GM12801 (cell line): ENCODE results near the gene ARHGEF12.

Experiments
- TF ChIP-seq, protein P1 (sequence below): IDR thresholded peaks from one replicate; pipeline ENCODE4 v1.5.1; 2011; ENCODE audit warnings: control low read depth; ENCODE audit not compliant: insufficient read length; ENCODE audit errors: extremely low read depth

The ARHGEF12 gene

GRCh38 chr11:120528749-120529148 lies 192.5 kb downstream of the ARHGEF12 start:
- TF ChIP-seq, protein P1, sequence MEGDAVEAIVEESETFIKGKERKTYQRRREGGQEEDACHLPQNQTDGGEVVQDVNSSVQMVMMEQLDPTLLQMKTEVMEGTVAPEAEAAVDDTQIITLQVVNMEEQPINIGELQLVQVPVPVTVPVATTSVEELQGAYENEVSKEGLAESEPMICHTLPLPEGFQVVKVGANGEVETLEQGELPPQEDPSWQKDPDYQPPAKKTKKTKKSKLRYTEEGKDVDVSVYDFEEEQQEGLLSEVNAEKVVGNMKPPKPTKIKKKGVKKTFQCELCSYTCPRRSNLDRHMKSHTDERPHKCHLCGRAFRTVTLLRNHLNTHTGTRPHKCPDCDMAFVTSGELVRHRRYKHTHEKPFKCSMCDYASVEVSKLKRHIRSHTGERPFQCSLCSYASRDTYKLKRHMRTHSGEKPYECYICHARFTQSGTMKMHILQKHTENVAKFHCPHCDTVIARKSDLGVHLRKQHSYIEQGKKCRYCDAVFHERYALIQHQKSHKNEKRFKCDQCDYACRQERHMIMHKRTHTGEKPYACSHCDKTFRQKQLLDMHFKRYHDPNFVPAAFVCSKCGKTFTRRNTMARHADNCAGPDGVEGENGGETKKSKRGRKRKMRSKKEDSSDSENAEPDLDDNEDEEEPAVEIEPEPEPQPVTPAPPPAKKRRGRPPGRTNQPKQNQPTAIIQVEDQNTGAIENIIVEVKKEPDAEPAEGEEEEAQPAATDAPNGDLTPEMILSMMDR, result no peak

DNA sequence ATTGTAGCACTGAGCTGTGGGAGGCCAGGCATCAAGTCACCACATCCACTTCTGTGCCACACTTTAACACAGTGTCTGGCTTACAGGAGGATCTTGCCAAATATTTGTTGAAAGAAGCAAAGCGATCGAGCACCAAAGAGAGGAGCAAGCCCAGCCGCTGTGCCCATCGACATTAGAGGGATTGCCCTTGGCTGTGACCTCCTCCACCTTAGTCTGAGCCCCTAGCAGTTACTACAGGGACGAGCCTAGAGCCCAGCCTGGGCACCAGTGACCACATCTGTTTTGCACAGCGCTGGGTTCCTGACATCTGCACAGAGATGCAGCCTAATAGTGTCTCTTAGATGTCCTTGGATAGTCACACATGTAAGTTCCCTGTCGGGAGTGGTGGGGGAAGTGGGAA lies 193.0 kb downstream of the ARHGEF12 start:
- TF ChIP-seq, protein P1, result no peak

GRCh38 chr11:120529911-120530310 lies 193.7 kb downstream of the ARHGEF12 start:
- TF ChIP-seq, protein P1, result no peak

GRCh38 chr11:120532082-120532831 lies 196.0 kb downstream of the ARHGEF12 start:
- TF ChIP-seq, protein P1, result no peak

- TF ChIP-seq, protein P1, result no peak
Observed at GRCh38 chr11:120532832-120533196, 196.6 kb downstream of the ARHGEF12 start.

- TF ChIP-seq, protein P1, result no peak
Observed at GRCh38 chr11:120536091-120536796, 200.0 kb downstream of the ARHGEF12 start.

- TF ChIP-seq, protein P1, result no peak
Observed at GRCh38 chr11:120536797-120537169, 200.6 kb downstream of the ARHGEF12 start.
